ENCODE measurements around the gene ZC3H4. TPM values are rescaled to one million over a fixed set of nuclear protein-coding genes. Genes with fewer than 3 reads are reported as not detected.

ZC3H4 gene
- total and polyA plus RNA-seq, 11 donors = 9.6 to 35.0 (median 22.9) TPM

DNA sequence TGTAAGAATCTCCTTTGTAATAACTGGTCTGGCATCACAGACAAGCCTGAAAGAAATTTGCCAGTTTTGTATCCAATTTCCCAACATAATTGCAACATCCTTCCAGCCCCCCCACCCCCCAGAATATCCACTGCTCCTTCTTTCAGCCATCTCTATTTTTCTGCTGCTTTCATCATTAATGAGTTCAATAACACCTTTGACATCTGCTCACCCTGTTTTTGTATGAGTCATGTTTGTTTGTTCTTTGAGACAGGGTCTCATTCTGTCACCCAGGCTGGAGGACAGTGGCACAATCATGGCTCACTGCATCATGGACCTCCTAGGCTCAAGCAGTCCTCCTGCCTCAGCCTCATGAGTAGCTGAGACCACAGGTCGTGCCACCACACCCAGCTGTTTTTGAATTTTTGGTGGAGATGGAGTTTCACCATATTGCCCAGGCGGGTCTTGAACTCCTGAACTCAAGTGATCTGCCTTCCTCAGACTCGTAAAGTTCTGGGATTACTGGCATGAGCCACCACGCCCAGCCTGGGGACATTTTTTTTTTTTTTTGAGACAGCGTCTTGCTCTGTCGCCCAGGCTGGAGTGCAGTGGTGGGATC is 7.0 kb upstream of the ZC3H4 start:
- H3K27ac ChIP-seq = no peak overlapping the region
- no peaks in the 10 kb centered on the region for H3K36me3 ChIP-seq
- 90 to 94% (median 91%) methylated on average over 6 of the region's 6 CpGs for WGBS, 4 donors
- intact Hi-C loops (cut with DNase I) = loop anchor here in 3 of 10 donors (2.0 to 10.0 kb wide), 4 partner anchors 78 to 266 kb away; partner anchors contain the start of gene AP2S1 (in 1 of the 3)
- H3K9me3 ChIP-seq = no peaks in the 10 kb centered on the region
- no peak for ATAC-seq
- H3K4me1 ChIP-seq = peaks cover 0 to 4% (median 0%) of the 10 kb centered on the region in 12 donors
- no peak overlapping the region for H3K4me3 ChIP-seq
- H3K27me3 ChIP-seq = no peaks in the 10 kb centered on the region
- no peak for DNase-seq
- TF ChIP-seq POLR2A (IDR thresholded peaks at IDR 0.05) = no peak
- TF ChIP-seq, protein P1, sequence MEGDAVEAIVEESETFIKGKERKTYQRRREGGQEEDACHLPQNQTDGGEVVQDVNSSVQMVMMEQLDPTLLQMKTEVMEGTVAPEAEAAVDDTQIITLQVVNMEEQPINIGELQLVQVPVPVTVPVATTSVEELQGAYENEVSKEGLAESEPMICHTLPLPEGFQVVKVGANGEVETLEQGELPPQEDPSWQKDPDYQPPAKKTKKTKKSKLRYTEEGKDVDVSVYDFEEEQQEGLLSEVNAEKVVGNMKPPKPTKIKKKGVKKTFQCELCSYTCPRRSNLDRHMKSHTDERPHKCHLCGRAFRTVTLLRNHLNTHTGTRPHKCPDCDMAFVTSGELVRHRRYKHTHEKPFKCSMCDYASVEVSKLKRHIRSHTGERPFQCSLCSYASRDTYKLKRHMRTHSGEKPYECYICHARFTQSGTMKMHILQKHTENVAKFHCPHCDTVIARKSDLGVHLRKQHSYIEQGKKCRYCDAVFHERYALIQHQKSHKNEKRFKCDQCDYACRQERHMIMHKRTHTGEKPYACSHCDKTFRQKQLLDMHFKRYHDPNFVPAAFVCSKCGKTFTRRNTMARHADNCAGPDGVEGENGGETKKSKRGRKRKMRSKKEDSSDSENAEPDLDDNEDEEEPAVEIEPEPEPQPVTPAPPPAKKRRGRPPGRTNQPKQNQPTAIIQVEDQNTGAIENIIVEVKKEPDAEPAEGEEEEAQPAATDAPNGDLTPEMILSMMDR (IDR thresholded peaks at IDR 0.05) = no peak

DNA sequence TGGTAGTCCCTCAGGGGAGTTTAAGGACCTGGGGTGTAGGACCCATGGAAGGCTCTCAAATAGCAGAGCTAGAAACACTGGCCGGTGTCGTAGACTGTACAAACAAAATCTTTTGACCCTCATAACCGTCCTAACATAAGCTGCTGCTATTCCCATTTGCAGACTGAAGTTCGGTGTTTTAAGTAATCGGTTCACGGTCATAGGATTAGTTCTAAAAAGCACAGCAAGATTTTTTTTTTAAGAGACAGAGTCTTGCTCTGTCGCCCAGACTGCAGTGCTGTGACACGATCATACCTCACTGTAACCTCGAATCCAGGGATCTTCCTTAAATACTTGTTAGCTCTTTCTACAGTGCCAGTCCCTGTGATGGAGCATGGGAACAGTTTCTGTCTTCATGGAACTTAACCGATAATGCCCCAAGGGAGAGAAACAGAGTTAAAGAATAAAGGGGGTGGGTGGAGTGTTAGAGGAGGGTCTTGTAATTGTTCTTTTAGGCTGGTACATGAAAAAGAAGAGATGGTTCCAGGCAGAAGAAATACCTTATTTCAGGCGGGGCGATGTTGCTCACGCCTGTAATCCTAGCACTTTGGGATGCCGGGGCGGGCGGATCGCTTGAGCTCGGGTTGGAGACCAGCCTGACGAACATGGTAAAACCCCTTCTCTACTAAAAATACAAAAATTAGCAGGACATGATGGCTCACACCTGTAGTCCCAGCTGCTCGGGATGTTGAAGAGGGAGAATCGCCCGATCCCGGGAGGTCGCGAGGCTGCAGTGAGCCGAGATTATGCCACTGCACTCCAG is 475 bp upstream of the ZC3H4 start:
- Histone ChIP-seq H3K4me1 (peaks cover 0 to 28% (median 13%) of the 10 kb centered on the region in 12 donors), H3K9me3 (no peaks in the 10 kb centered on the region), H3K36me3 (peaks cover 0 to 6% (median 0%) of the 10 kb centered on the region in 9 donors), H3K27me3 (no peaks in the 10 kb centered on the region), H3K27ac (peak overlapping the region; percentile 97 to 100 (median 100)), H3K4me3 (peak overlapping the region in 11 of 12 donors; percentile 71 to 99 (median 93))
- 55 to 64% (median 59%) methylated on average over 26 of the region's 26 CpGs for WGBS, 4 donors
- no peak for DNase-seq
- intact Hi-C loops (cut with DNase I) = loop anchor here in 5 of 10 donors (2.0 to 10.0 kb wide), 5 partner anchors 17 to 259 kb away; partner anchors contain the start of genes AP2S1 (in 4 of the 5), SAE1 (in 1 of the 5) and TMEM160 (in 1 of the 5)
- ATAC-seq = no peak
- TF ChIP-seq POLR2A (IDR thresholded peaks at IDR 0.05) = no peak
- TF ChIP-seq, protein P1 (IDR thresholded peaks at IDR 0.05) = no peak

DNA sequence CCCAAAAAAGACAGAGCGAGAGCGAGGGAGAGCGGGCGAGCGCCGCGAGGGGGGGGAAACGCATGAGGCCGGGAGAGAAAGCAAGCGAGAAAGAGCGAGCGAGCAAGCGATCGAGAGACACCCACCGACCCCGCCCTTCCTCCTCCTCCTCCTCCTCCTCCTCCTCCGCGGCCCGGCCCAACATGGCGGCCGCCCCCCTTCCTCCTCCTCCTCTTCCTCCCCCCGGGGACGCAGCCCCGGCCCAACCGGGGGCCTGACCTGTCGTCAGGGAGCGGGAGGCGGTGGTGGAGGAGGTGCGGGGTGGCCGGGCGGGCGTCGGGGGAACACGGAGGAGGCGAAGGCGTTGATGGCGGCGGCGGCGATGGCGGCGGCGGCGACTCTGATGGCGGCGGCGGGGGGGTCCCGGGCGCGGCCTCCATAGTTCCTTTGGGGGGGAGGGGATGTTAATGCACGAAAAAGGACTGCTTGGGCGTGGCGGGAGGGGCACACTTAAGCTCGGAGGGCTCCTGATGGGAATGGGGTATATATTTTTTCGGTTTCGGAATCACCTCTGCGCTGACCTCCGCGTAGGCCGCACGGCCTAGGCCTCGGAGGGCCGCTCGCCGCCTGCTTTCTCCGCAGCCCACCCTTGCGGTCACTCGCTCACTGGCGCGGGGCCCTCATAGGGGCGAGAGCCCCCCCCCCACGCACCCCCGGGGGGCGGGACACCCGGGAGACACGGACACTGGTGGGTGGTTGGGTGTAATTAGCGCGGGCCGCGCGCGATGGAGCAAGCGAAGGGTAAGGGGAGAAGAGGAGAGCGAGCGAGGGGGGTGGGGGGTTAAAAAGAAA is 1.2 kb downstream of the ZC3H4 start:
- Histone ChIP-seq H3K4me1 (peaks cover 4 to 44% (median 26%) of the 10 kb centered on the region in 12 donors), H3K9me3 (no peaks in the 10 kb centered on the region), H3K27me3 (no peaks in the 10 kb centered on the region), H3K27ac (peak overlapping the region; percentile 97 to 100 (median 100)), H3K4me3 (peak overlapping the region; percentile 71 to 99 (median 94)), H3K36me3 (peaks cover 0 to 6% (median 0%) of the 10 kb centered on the region in 9 donors)
- WGBS, 4 donors = 0 to 1% (median 1%) methylated on average over 44 to 84 of the region's 85 CpGs
- DNase-seq (peak; percentile 92 to 96 (median 94)), ATAC-seq (peak in 3 of 4 donors; percentile 40 to 75 (median 62))
- TF ChIP-seq, protein P1 (IDR thresholded peaks at IDR 0.05) = no peak
- peak in 1 of 2 donors; percentile 55 for TF ChIP-seq POLR2A (IDR thresholded peaks at IDR 0.05)
- intact Hi-C loops (cut with DNase I) = loop anchor here in 5 of 10 donors (2.0 to 10.0 kb wide), 5 partner anchors 16 to 258 kb away; partner anchors contain the start of genes AP2S1 (in 4 of the 5), SAE1 (in 1 of the 5) and TMEM160 (in 1 of the 5)

Measured in heart left ventricle (tissue), 16 donors.